ENCODE data around the gene HLA-DMA. TPM values are rescaled to one million over a fixed set of nuclear protein-coding genes. Genes with fewer than 3 reads are reported as not detected.

HLA-DMA gene
- total RNA-seq, 1 donor from 2014 or later = 4.7 TPM

DNA sequence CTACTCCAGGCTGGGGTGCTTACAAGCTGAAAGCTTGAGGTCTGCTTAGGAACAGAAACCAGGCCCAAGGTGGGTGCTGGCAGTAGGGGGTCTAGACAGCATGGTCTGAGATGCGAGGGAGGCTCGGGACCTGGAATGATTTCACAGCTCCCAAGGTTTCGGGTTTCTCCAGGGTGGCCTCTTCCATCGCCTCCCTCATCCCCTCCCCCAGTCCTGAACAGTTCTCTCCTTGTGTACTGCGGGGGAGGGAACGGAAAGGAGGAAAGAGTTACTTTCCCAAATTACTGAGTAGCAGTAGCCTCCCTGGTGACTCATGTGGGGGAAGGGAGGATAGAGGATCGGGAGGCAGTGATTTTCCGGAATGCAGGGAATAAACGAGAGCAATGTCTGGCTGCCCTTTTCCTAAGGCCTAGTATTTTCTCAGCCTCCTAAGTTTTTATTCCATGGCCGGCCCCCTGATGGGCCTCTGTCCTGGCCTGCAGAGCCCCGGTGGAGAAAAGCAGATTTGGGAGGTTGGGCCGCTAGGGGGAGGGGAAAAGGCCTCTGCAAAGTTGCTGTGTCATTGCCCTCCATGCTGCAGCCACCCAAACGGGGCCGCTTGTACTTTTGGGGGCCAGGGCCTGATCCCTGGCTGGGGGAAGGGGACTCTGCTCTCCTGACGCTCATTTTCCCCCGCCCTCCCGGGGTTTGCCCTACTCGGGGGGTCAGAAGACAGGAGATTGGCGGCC lies 17.0 kb upstream of the HLA-DMA start:
- Histone ChIP-seq H3K4me3 (ENCODE audit: low read depth, low read length) (peak overlapping the region; percentile 64), H3K27me3 (ENCODE audit: control insufficient read depth, insufficient read depth, low read length) (no peaks in the 10 kb centered on the region), H3K36me3 (ENCODE audit: control insufficient read depth, insufficient read depth, low read length) (peaks cover 9% of the 10 kb centered on the region)
- DNase-seq (ENCODE audit: low read depth) = peak; percentile 77
- TF ChIP-seq, protein P1, sequence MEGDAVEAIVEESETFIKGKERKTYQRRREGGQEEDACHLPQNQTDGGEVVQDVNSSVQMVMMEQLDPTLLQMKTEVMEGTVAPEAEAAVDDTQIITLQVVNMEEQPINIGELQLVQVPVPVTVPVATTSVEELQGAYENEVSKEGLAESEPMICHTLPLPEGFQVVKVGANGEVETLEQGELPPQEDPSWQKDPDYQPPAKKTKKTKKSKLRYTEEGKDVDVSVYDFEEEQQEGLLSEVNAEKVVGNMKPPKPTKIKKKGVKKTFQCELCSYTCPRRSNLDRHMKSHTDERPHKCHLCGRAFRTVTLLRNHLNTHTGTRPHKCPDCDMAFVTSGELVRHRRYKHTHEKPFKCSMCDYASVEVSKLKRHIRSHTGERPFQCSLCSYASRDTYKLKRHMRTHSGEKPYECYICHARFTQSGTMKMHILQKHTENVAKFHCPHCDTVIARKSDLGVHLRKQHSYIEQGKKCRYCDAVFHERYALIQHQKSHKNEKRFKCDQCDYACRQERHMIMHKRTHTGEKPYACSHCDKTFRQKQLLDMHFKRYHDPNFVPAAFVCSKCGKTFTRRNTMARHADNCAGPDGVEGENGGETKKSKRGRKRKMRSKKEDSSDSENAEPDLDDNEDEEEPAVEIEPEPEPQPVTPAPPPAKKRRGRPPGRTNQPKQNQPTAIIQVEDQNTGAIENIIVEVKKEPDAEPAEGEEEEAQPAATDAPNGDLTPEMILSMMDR (IDR thresholded peaks at IDR 0.05; ENCODE audit: insufficient read depth, low read length, poor library complexity, severe bottlenecking) = peak; percentile 6

DNA sequence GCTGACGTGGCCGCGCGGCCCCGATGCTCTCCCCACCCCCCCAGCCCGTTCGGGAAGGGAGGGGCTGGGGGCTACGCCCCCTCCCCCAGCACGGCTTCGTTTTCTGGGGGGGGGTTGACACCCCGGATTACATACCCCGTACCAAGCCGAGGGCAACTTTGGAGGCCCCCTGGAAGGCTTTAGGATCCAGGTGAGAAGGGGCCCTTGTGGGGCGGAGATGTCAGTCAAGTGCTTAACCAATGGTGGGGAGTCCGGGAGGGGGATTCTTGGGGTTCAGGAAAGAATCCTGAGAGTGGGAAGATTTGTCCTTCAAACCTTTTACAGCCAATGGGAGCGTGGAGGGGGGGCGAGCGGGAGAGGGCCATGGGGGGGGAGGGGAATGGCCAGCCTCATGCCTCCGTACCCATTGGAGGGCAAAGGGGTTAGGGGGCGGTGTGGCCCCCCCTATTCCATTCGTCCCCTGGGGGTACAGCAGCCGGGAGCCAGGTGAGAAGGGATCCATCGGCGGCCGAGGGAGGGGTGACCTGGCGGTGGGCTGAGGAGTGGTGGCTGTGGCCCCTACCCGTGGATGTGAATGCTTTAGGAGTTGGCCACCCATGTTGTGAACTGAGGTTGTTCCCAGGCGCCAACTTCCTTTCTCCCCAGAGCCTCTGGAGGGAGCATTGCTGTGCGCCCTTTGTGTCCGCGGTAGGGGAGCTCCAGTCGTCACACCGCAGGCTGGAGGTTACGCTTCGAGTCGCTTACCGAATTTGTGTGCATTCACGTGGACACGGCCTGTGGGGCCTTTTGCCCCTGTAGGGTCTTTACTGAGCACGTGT lies 16.2 kb upstream of the HLA-DMA start:
- peaks cover 5% of the 10 kb centered on the region for H3K36me3 ChIP-seq (ENCODE audit: control insufficient read depth, insufficient read depth, low read length)
- no peak for DNase-seq (ENCODE audit: low read depth)
- peak overlapping the region; percentile 64 for H3K4me3 ChIP-seq (ENCODE audit: low read depth, low read length)
- H3K27me3 ChIP-seq (ENCODE audit: control insufficient read depth, insufficient read depth, low read length) = no peaks in the 10 kb centered on the region
- TF ChIP-seq, protein P1 (IDR thresholded peaks at IDR 0.05; ENCODE audit: insufficient read depth, low read length, poor library complexity, severe bottlenecking) = no peak

DNA sequence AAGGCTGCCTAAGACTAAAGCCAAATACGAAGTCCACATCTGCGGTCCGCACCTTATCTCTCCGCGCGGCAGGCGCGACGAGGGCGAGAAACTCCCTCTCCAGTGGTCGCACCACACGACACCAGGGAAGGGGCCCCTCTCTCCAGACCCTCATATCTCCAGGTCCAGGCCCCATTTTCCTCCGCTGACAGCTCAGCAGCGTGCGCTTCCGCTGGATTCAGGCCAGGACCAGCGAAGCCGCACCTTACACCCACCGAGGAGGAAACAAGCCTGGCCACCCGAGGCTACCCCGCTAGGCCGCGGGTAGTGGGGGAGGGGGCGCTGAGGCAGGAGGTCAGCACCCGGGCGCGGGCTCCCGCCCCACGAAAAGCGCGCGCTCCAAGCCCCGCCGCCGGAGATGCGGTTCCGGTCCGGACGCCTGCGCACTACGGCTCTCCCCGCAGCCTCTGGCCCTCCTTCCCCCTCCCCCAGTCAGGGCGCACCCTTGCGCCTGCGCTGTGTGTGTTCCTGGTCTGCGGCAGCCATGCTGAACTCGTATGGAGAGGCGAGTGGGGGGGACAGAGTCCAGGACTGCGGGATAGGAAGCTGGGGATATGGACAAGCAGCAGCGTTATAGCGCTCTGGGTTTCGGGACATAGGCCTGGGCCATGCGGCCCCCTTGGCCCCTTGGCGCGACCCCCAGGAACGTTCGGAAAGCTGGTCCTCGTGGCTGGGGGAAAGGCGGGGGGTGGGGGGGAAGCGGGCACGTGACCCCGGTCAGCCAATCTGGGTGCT lies 15.4 kb upstream of the HLA-DMA start, which contains the start of gene BRD2:
TSS of gene BRD2 (plus strand) at position 502 of the 774 bp plus-strand sequence. CDS start 4,305 bp downstream, outside the sequence.
- Histone ChIP-seq H3K36me3 (ENCODE audit: control insufficient read depth, insufficient read depth, low read length) (peaks cover 5% of the 10 kb centered on the region), H3K4me3 (ENCODE audit: low read depth, low read length) (peak within 1 kb of the TSS; percentile 64), H3K27me3 (ENCODE audit: control insufficient read depth, insufficient read depth, low read length) (no peaks in the 10 kb centered on the region)
- TF ChIP-seq, protein P1 (IDR thresholded peaks at IDR 0.05; ENCODE audit: insufficient read depth, low read length, poor library complexity, severe bottlenecking) = no peak
- peak; percentile 69 for DNase-seq (ENCODE audit: low read depth)

DNA sequence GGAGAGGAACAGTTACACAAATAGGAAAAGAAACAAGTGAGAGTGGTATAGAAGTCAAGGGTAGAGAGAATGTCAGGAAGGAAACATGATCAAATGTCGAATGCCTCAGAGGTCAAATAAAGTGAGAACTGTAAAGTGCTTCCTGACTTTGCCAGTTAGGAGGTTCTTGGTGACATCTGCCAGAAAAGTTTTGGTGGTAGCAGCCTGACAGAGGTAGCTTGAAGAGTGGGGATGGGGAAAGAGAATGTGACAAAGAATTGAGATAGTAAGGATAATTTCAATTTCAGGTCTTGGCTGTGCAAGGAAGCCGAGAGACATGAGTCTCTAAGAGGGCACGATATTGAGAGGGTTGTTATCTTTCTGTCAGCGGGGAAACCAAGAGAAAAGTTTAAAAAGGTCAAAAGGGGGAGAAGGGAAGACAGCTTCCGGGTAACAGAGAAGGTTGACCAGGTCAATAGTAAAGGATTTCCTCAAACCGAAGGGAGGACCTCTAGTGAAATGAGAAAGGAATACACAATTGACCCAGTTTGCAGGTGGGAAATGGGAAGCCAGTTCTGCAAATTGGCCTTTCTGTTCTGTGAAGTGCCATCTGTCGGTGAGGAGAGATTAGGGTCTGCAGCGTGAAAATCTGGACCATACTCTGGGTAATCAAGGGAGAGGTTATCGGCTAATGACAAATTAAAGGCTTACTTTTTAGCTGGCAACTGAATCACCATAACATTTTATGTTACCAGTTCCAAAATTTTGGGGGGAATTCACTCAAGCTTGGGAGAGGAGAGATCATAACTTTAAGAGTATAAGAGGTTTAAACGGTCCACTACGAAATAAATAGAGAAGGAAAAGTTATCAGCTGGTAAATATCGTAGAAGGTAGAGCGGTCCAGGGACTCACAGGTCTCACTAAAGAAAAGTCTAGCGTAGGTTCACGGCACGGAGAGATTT lies 14.5 kb upstream of the HLA-DMA start:
- DNase-seq (ENCODE audit: low read depth) = no peak
- TF ChIP-seq, protein P1 (IDR thresholded peaks at IDR 0.05; ENCODE audit: insufficient read depth, low read length, poor library complexity, severe bottlenecking) = peak; percentile 62
- Histone ChIP-seq H3K4me3 (ENCODE audit: low read depth, low read length) (peak overlapping the region; percentile 64), H3K36me3 (ENCODE audit: control insufficient read depth, insufficient read depth, low read length) (no peaks in the 10 kb centered on the region), H3K27me3 (ENCODE audit: control insufficient read depth, insufficient read depth, low read length) (no peaks in the 10 kb centered on the region)

DNA sequence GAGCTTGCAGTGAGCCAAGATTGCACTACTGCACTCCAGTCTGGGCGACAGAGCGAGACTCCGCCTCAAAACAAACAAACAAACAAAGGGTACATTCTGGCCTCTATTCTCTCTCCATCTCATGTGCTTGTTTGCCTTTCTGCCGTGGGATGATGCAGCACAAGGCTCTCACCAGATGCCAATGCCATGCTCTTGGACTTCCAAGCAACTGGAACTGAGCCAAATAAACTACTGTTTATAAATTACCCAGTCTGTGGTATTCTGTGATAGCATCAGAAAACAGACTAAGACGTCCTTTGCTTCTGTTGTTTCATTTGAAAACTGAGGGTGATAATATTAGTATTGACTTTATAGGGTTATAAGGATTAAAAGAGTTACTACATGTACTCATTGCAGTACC lies 11.9 kb upstream of the HLA-DMA start:
- TF ChIP-seq, protein P1 (IDR thresholded peaks at IDR 0.05; ENCODE audit: insufficient read depth, low read length, poor library complexity, severe bottlenecking) = no peak
- no peaks in the 10 kb centered on the region for H3K27me3 ChIP-seq (ENCODE audit: control insufficient read depth, insufficient read depth, low read length)
- no peak overlapping the region for H3K4me3 ChIP-seq (ENCODE audit: low read depth, low read length)
- H3K36me3 ChIP-seq (ENCODE audit: control insufficient read depth, insufficient read depth, low read length) = no peaks in the 10 kb centered on the region
- no peak for DNase-seq (ENCODE audit: low read depth)

Data from kidney epithelial cell (primary cell).